H1 (cell line): ENCODE measurements around the gene CACNB2.

ENCODE experiments used
- CEBPB ChIP-seq: IDR thresholded peaks from 2 replicates; pipeline ENCODE4 v1.6.1; 2012; ENCODE audit warnings: low read depth, low read length
- EP300 ChIP-seq, 2 experiments: IDR thresholded peaks; 1 replicate in 1 of 2; 2 replicates in 1 of 2; pipeline ENCODE4 v1.6.1; 2011 to 2012; ENCODE audit warnings: low read depth in 2 of 2, low read length in 2 of 2, mild to moderate bottlenecking in 2 of 2, borderline replicate concordance in 1 of 2, inconsistent platforms in 1 of 2, moderate library complexity in 1 of 2
- EZH2 ChIP-seq: fragments of 200-600 bp; sonication (generic); IDR thresholded peaks from 2 replicates; pipeline ENCODE4 v1.7.1; 2012; ENCODE audit warnings: low read depth, mild to moderate bottlenecking, moderate library complexity, low read length, inconsistent platforms; ENCODE audit not compliant: severe bottlenecking
- HDAC2 ChIP-seq, 2 experiments: fragments of 300-600 bp in 1 of 2; sonication (generic) in 1 of 2; IDR thresholded peaks; 2 replicates each; pipeline ENCODE4 v1.6.1; 2011 to 2012; ENCODE audit warnings: low read depth in 2 of 2, low read length in 2 of 2, mild to moderate bottlenecking in 2 of 2, moderate library complexity in 2 of 2, borderline replicate concordance in 1 of 2, inconsistent platforms in 1 of 2
- JUND ChIP-seq: IDR thresholded peaks from 2 replicates; pipeline ENCODE4 v1.6.1; 2011; ENCODE audit warnings: mild to moderate bottlenecking, improper control_type of control experiment, low read length
- MAX ChIP-seq: IDR thresholded peaks from 2 replicates; pipeline ENCODE4 v1.6.1; 2012; ENCODE audit warnings: inconsistent platforms
- POLR2A ChIP-seq, 2 experiments: IDR thresholded peaks; 1 replicate in 1 of 2; 2 replicates in 1 of 2; pipeline ENCODE4 v1.6.1; 2011; ENCODE audit warnings: low read depth in 2 of 2, low read length in 2 of 2, mild to moderate bottlenecking in 2 of 2; ENCODE audit errors: control extremely low read depth in 1 of 2
- RXRA ChIP-seq: IDR thresholded peaks from 2 replicates; pipeline ENCODE4 v1.6.1; 2011; ENCODE audit warnings: low read depth, mild to moderate bottlenecking, low read length, moderate library complexity; ENCODE audit not compliant: insufficient read depth
- SIRT6 ChIP-seq: IDR thresholded peaks from one replicate; pipeline ENCODE4 v1.7.1; 2012; ENCODE audit warnings: low read length, inconsistent platforms
- SRF ChIP-seq: IDR thresholded peaks from 2 replicates; pipeline ENCODE4 v1.6.1; 2011; ENCODE audit warnings: mild to moderate bottlenecking, low read depth, low read length, moderate library complexity
- TEAD4 ChIP-seq: IDR thresholded peaks from 2 replicates; pipeline ENCODE4 v1.6.1; 2012; ENCODE audit warnings: low read depth, low read length, inconsistent platforms, mixed read lengths
- USF2 ChIP-seq: IDR thresholded peaks from 2 replicates; pipeline ENCODE4 v1.6.1; 2011; ENCODE audit warnings: low read length, improper control_type of control experiment
- TF ChIP-seq, protein P1 (sequence below), 3 experiments: IDR thresholded peaks; 1 replicate in 2 of 3; 2 replicates in 1 of 3; pipeline versions ENCODE4 v1.5.1 to v1.6.1; 2011; ENCODE audit warnings: low read length in 3 of 3, mild to moderate bottlenecking in 3 of 3, inconsistent platforms in 2 of 3, low read depth in 1 of 3, moderate library complexity in 1 of 3; ENCODE audit not compliant: insufficient read depth in 1 of 3; ENCODE audit errors: control extremely low read depth in 1 of 3

DNA sequence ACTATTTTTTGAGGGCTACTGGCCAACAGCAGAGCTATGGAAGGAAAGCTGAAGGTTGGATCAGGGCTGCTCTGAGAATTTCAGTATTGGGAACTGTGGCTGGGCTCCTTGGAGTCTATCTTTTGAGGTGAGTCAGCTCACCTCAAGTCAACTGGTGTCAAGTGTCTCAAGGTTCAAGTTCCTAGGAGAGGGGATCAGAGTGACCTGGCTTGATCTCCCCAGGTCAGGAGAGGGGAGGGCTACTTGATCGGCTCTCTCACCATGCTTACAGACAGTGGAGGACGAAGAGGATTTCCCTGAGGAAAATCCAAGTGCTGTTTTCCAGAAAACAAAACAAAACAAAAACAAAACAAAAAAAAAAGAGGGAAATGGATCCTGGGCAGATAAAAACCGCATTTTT is 132.8 kb downstream of the CACNB2 start:
- TF ChIP-seq SRF (no peak), POLR2A (IDR thresholded peaks at IDR 0.05; ENCODE audit: control extremely low read depth in 1 of 2, low read depth in 2 of 2, low read length in 2 of 2) (no peak), SIRT6 (no peak), CEBPB (no peak), TEAD4 (no peak), HDAC2 (IDR thresholded peaks at IDR 0.05; ENCODE audit: borderline replicate concordance in 1 of 2, low read depth in 2 of 2, low read length in 2 of 2) (no peak), RXRA (no peak), EZH2 (no peak), USF2 (no peak), MAX (no peak), EP300 (IDR thresholded peaks at IDR 0.05; ENCODE audit: borderline replicate concordance in 1 of 2, low read depth in 2 of 2, low read length in 2 of 2) (no peak), JUND (no peak)
- TF ChIP-seq, protein P1, sequence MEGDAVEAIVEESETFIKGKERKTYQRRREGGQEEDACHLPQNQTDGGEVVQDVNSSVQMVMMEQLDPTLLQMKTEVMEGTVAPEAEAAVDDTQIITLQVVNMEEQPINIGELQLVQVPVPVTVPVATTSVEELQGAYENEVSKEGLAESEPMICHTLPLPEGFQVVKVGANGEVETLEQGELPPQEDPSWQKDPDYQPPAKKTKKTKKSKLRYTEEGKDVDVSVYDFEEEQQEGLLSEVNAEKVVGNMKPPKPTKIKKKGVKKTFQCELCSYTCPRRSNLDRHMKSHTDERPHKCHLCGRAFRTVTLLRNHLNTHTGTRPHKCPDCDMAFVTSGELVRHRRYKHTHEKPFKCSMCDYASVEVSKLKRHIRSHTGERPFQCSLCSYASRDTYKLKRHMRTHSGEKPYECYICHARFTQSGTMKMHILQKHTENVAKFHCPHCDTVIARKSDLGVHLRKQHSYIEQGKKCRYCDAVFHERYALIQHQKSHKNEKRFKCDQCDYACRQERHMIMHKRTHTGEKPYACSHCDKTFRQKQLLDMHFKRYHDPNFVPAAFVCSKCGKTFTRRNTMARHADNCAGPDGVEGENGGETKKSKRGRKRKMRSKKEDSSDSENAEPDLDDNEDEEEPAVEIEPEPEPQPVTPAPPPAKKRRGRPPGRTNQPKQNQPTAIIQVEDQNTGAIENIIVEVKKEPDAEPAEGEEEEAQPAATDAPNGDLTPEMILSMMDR (IDR thresholded peaks at IDR 0.05; ENCODE audit: control extremely low read depth in 1 of 3, insufficient read depth in 1 of 3, low read depth in 1 of 3, low read length in 3 of 3), result no peak
